Body of pancreas (tissue), 4 donors: ENCODE results near the gene IP6K2. TPM values are rescaled to one million over a fixed set of nuclear protein-coding genes. Genes with fewer than 3 reads are reported as not detected.

Source experiments
- ATAC-seq: fragments of 150-250 bp; one replicate; pipeline ENCODE4 v1.9.1; 2016
- DNase-seq, 4 donors: peaks; one replicate each; pipeline ENCODE4 v3.0.0-alpha.2; 2019
- H3K27ac ChIP-seq, 4 donors: fragments of 200-600 bp; sonication (generic); 1 replicate in 3 of 4; 2 replicates in 1 of 4; pipeline versions ENCODE4 v1.5.1 to v1.6.1; 2016 to 2019; ENCODE audit warnings: mild to moderate bottlenecking in 1 of 4, mixed read lengths in 1 of 4, moderate library complexity in 1 of 4
- H3K27me3 ChIP-seq, 2 donors: fragments of 200-600 bp; sonication (generic); one replicate each; pipeline ENCODE4 v1.6.0; 2016; ENCODE audit warnings: mild to moderate bottlenecking in 1 of 2
- H3K36me3 ChIP-seq, 2 donors: fragments of 200-600 bp; sonication (generic); replicated peaks in 1 of 2; 2 replicates each; pipeline ENCODE4 v1.5.1; 2016; ENCODE audit warnings: low read depth in 2 of 2; ENCODE audit not compliant: insufficient read depth in 1 of 2
- H3K4me1 ChIP-seq: fragments of 200-600 bp; sonication (generic); one replicate; pipeline ENCODE4 v1.6.0; 2016
- H3K4me3 ChIP-seq, 2 donors: fragments of 200-600 bp; sonication (generic); 1 replicate in 1 of 2; 2 replicates in 1 of 2; pipeline ENCODE4 v1.5.1; 2016 to 2019
- H3K9me3 ChIP-seq, 3 donors: fragments of 200-600 bp; sonication (generic); 1 replicate in 2 of 3; 2 replicates in 1 of 3; pipeline ENCODE4 v1.5.1; 2016
- POLR2A ChIP-seq, 3 donors: fragments of 450-650 bp; IDR thresholded peaks; one replicate each; pipeline ENCODE4 v1.6.1; 2016; ENCODE audit warnings: antibody characterized with exemption in 3 of 3, mild to moderate bottlenecking in 2 of 3
- WGBS, 2 donors: methylation state at CpG; one replicate each; pipeline ENCODE4 v1.1.5; 2017; 5-methylcytosine and 5-hydroxymethylcytosine counted together
- intact Hi-C: fragments of 100-400 bp; cut with DNase I; formaldehyde crosslinking; loops from one replicate; pipeline ENCODE4 v1.15.1; 2023
- total RNA-seq, 2 donors: library from RNA; depleted of rRNA; stranded (reverse); fragments of >200 nt; gene quantifications; one replicate each; pipeline ENCODE4 v1.1.0, GENCODE V29; 2016
- TF ChIP-seq, protein P1 (sequence below), 7 experiments: fragments of 450-650 bp in 4 of 7; fragments of 200-600 bp in 3 of 7; sonication (generic) in 3 of 7; IDR thresholded peaks; one replicate each; pipeline ENCODE4 v1.5.1; 2016 to 2019; ENCODE audit warnings: antibody characterized with exemption in 7 of 7

Gene IP6K2
- total RNA-seq, 2 donors from 2014 or later = 67.5 to 138 TPM

DNA sequence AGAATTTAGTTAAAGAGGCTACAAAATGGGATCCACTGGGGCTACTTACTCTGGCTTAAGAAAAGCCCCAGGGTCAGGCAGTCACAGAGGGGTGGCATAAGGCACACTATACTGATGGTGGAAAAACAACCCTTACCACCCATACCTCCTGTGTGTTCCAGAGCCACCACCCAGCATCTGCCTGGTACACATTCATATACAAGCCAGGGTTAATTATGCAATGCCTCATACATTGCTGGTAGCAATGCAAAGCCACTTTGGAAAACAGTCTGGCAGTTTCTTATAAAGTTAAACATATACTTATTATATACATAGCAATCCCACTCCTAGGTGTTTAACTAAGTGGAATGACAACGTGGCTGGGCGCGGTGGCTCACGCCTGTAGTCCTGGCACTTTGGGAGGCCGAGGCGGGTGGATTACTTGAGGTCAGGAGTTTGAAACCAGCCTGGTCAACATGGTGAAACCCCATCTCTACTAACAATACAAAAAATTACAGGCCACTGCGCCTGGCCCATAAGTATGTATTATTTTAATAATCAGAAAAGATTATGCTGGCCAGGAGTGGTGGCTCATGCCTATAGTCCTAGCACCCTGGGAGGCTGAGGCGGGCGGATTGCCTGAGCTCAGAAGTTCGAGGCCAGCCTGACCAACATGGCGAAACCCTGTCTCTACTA lies 16.2 kb downstream of the IP6K2 start:
- peaks cover 0 to 2% of the 10 kb centered on the region in 2 donors for H3K36me3 ChIP-seq
- no peak for TF ChIP-seq POLR2A (IDR thresholded peaks at IDR 0.05)
- TF ChIP-seq, protein P1, sequence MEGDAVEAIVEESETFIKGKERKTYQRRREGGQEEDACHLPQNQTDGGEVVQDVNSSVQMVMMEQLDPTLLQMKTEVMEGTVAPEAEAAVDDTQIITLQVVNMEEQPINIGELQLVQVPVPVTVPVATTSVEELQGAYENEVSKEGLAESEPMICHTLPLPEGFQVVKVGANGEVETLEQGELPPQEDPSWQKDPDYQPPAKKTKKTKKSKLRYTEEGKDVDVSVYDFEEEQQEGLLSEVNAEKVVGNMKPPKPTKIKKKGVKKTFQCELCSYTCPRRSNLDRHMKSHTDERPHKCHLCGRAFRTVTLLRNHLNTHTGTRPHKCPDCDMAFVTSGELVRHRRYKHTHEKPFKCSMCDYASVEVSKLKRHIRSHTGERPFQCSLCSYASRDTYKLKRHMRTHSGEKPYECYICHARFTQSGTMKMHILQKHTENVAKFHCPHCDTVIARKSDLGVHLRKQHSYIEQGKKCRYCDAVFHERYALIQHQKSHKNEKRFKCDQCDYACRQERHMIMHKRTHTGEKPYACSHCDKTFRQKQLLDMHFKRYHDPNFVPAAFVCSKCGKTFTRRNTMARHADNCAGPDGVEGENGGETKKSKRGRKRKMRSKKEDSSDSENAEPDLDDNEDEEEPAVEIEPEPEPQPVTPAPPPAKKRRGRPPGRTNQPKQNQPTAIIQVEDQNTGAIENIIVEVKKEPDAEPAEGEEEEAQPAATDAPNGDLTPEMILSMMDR (IDR thresholded peaks at IDR 0.05) = no peak
- no peaks in the 10 kb centered on the region for H3K9me3 ChIP-seq
- ATAC-seq (no peak), DNase-seq (no peak)
- H3K27ac ChIP-seq = peak overlapping the region in 1 of 4 donors; percentile 13
- H3K4me3 ChIP-seq = no peak overlapping the region
- intact Hi-C loops = no loop called here
- no peaks in the 10 kb centered on the region for H3K27me3 ChIP-seq
- H3K4me1 ChIP-seq = peaks cover 36% of the 10 kb centered on the region
- 90 to 98% methylated on average over 8 to 11 of the region's 11 CpGs for WGBS, 2 donors

DNA sequence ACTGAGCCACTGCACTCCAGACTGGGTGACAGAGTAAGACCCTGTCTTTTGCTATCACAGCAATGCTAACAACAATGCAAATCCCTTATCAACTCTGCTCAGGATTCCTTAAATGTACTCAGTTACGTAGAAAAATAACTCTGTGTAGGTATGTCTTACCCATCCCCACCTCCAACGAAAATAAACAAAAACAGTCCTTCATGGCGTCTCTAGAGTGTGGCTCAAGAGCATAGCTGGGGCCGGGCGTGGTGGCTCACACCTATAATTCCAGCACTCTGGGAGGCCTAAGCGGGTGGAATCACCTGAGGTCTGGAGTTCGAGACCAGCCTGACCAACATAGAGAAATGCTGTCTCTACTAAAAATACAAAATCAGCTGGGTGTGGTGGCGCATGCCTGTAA lies 18.1 kb downstream of the IP6K2 start:
- Histone ChIP-seq H3K4me3 (no peak overlapping the region), H3K36me3 (peaks cover 0 to 4% of the 10 kb centered on the region in 2 donors), H3K4me1 (peaks cover 40% of the 10 kb centered on the region), H3K27me3 (no peaks in the 10 kb centered on the region), H3K9me3 (no peaks in the 10 kb centered on the region), H3K27ac (no peak overlapping the region)
- intact Hi-C loops = no loop called here
- no peak for DNase-seq
- no peak for ATAC-seq
- 96% methylated on average over 8 of the region's 8 CpGs for WGBS, 2 donors
- TF ChIP-seq POLR2A (IDR thresholded peaks at IDR 0.05) = no peak

DNA sequence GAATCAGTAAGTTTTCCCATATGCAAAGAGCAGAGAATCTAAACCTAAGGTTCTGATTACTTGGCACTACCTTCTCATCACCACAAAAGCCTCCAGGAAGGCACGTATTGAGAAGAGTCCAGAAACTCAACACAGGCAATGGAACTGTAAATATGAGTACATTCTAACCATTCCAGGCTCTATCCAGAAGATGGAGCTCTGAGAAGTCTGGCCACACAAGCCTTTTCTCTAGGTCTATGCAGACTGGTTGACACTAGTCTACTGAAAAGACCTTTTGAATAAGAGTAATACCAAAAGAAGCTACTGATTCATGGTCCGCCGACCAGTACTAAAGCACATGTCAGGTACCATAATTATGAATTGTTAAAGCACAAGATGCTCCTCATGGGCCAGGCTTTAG lies 19.1 kb downstream of the IP6K2 start:
- DNase-seq = no peak
- WGBS, 2 donors = 77 to 90% methylated on average over 3 of the region's 3 CpGs
- no peak for ATAC-seq
- H3K4me3 ChIP-seq = no peak overlapping the region
- no peak for TF ChIP-seq POLR2A (IDR thresholded peaks at IDR 0.05)
- TF ChIP-seq, protein P1 (IDR thresholded peaks at IDR 0.05) = no peak
- H3K27me3 ChIP-seq = no peaks in the 10 kb centered on the region
- H3K36me3 ChIP-seq = peaks cover 5 to 7% of the 10 kb centered on the region in 2 donors
- intact Hi-C loops = no loop called here
- H3K27ac ChIP-seq = no peak overlapping the region
- H3K4me1 ChIP-seq = peaks cover 37% of the 10 kb centered on the region
- no peaks in the 10 kb centered on the region for H3K9me3 ChIP-seq

DNA sequence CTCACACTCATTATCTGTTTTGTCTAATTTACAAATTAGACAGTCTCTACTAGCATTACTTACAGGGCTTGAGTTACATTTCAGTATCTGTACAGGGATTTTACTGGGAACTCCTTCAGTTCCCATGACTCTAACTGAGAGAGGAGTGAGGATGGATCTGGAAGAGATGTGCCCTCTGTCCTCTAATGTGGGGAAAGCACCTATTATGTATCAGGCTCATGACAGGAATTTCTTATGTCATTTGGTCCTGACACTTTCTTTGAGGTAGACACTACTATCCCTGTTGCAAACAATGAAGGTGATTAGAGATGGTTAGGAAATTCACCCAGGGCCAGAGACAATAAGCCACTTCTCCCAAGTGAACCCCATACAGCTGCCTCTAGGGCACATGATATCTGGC lies 20.4 kb downstream of the IP6K2 start:
- Histone ChIP-seq H3K27me3 (no peaks in the 10 kb centered on the region), H3K36me3 (peaks cover 16 to 18% of the 10 kb centered on the region in 2 donors), H3K9me3 (no peaks in the 10 kb centered on the region), H3K4me1 (peaks cover 37% of the 10 kb centered on the region), H3K27ac (peak overlapping the region in 2 of 4 donors; percentile 41 to 47), H3K4me3 (no peak overlapping the region)
- ATAC-seq (no peak), DNase-seq (no peak)
- TF ChIP-seq, protein P1 (IDR thresholded peaks at IDR 0.05) = no peak
- no peak for TF ChIP-seq POLR2A (IDR thresholded peaks at IDR 0.05)
- intact Hi-C loops = no loop called here

DNA sequence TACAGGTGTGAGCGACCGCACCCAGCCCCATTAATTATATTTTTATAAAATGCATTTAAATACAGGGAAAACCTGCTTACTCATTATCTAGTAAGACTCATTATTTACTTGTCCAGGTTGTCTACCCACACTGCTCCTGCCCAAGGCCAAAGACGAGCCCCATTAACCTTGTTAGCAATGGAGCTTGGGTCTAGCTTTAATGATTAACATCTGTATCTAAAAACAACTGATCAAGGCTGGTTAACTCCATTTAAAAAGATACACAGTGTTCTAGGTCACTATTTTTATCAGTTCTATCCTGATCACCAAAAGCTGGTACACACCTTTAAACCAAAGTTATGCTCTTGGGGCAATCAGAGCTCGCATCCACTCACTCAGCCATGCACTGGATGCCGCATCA lies 20.9 kb downstream of the IP6K2 start:
- Histone ChIP-seq H3K4me1 (peaks cover 37% of the 10 kb centered on the region), H3K27ac (peak overlapping the region in 2 of 4 donors; percentile 41 to 47), H3K36me3 (peaks cover 16 to 18% of the 10 kb centered on the region in 2 donors), H3K9me3 (no peaks in the 10 kb centered on the region), H3K4me3 (no peak overlapping the region), H3K27me3 (no peaks in the 10 kb centered on the region)
- DNase-seq (peak in 2 of 4 donors; percentile 21 to 30), ATAC-seq (peak; percentile 24)
- intact Hi-C loops = no loop called here
- WGBS, 2 donors = 53 to 66% methylated on average over 5 of the region's 5 CpGs
- TF ChIP-seq, protein P1 (IDR thresholded peaks at IDR 0.05) = no peak
- no peak for TF ChIP-seq POLR2A (IDR thresholded peaks at IDR 0.05)
